SK-N-SH (cell line): Measurements from ENCODE around the gene DUS3L. TPM values are rescaled to one million over a fixed set of nuclear protein-coding genes. Genes with fewer than 3 reads are reported as not detected.

Source experiments
- CTCF ChIA-PET: fragments of 300-600, 350-600 bp; formaldehyde crosslinking; extraction: SDS; loops from one replicate; lab custom pipeline; 2021; lab: Yijun Ruan, JAX
- POLR2A ChIA-PET: fragments of 350-600 bp; sonication (Branson Sonifier 250); formaldehyde crosslinking; extraction: SDS; loops from one replicate; lab custom pipeline; 2020; ENCODE audit warnings: antibody characterized with exemption, inconsistent platforms; lab: Yijun Ruan, JAX
- DNase-seq: peaks from one replicate; pipeline ENCODE4 v3.0.0; 2012
- H2AFZ ChIP-seq: fragments of 200-600 bp; sonication (generic); 2 replicates; pipeline ENCODE4 v1.8.1; 2016; ENCODE audit warnings: antibody characterized with exemption, mild to moderate bottlenecking, low read depth
- H3F3A ChIP-seq: fragments of 200-600 bp; sonication (generic); replicated peaks from 2 replicates; pipeline ENCODE3; 2016; ENCODE audit warnings: antibody characterized with exemption, mild to moderate bottlenecking; ENCODE audit not compliant: insufficient read depth
- H3K27ac ChIP-seq, 2 experiments: fragments of 200-500 bp in 1 of 2; fragments of 200-600 bp in 1 of 2; sonication (Bioruptor generic) in 1 of 2; sonication (generic), shearing (Covaris generic) in 1 of 2; 2 replicates each; pipeline versions ENCODE4 v1.5.1 to v1.6.1; 2014 to 2016; ENCODE audit warnings: low read depth in 2 of 2, inconsistent platforms in 1 of 2, low read length in 1 of 2, mild to moderate bottlenecking in 1 of 2, mixed read lengths in 1 of 2
- H3K27me3 ChIP-seq: fragments of 200-600 bp; sonication (generic), shearing (Covaris generic); 2 replicates; pipeline ENCODE4 v1.6.1; 2016; ENCODE audit warnings: mixed run types; ENCODE audit not compliant: insufficient read depth
- H3K36me3 ChIP-seq, 2 experiments: fragments of 200-500 bp in 1 of 2; fragments of 200-600 bp in 1 of 2; sonication (Bioruptor generic) in 1 of 2; sonication (generic) in 1 of 2; replicated peaks in 1 of 2; 2 replicates each; pipeline versions ENCODE3 to v1.5.1; 2014 to 2016; ENCODE audit warnings: low read length in 1 of 2, mild to moderate bottlenecking in 1 of 2; ENCODE audit not compliant: insufficient read depth in 2 of 2, control insufficient read depth in 1 of 2
- H3K4me1 ChIP-seq, 2 experiments: fragments of 200-500 bp in 1 of 2; fragments of 200-600 bp in 1 of 2; sonication (Bioruptor generic) in 1 of 2; sonication (generic), shearing (Covaris generic) in 1 of 2; 2 replicates each; pipeline versions ENCODE4 v1.5.1 to v1.6.1; 2014 to 2016; ENCODE audit warnings: low read depth in 1 of 2, low read length in 1 of 2, mixed run types in 1 of 2; ENCODE audit not compliant: insufficient read depth in 2 of 2, control insufficient read depth in 1 of 2
- H3K4me2 ChIP-seq: fragments of 200-600 bp; sonication (generic), shearing (Covaris generic); 2 replicates; pipeline ENCODE4 v1.6.1; 2017; ENCODE audit warnings: mixed run types
- H3K4me3 ChIP-seq, 2 experiments: fragments of 200-500 bp in 1 of 2; fragments of 200-600 bp in 1 of 2; sonication (Bioruptor generic) in 1 of 2; sonication (generic), shearing (Covaris generic) in 1 of 2; 2 replicates each; pipeline versions ENCODE4 v1.5.1 to v1.8.1; 2014 to 2016; ENCODE audit warnings: low read depth in 2 of 2, inconsistent platforms in 1 of 2, low read length in 1 of 2, mild to moderate bottlenecking in 1 of 2, mixed read lengths in 1 of 2, moderate library complexity in 1 of 2
- H3K79me2 ChIP-seq: fragments of 200-600 bp; sonication (generic); 2 replicates; pipeline ENCODE4 v1.8.1; 2017; ENCODE audit warnings: mild to moderate bottlenecking; ENCODE audit not compliant: insufficient read depth
- H3K9ac ChIP-seq: fragments of 200-600 bp; sonication (generic); 2 replicates; pipeline ENCODE4 v1.6.1; 2017; ENCODE audit warnings: mixed run types
- H3K9me2 ChIP-seq: fragments of 200-600 bp; sonication (generic); 2 replicates; pipeline ENCODE4 v1.6.1; 2017; ENCODE audit warnings: mixed run types
- H3K9me3 ChIP-seq: fragments of 200-600 bp; sonication (generic); 2 replicates; pipeline ENCODE4 v1.6.1; 2017; ENCODE audit warnings: mixed run types, mild to moderate bottlenecking, moderate library complexity
- H4K20me1 ChIP-seq: fragments of 200-600 bp; sonication (generic); 2 replicates; pipeline ENCODE4 v1.6.1; 2017; ENCODE audit warnings: mild to moderate bottlenecking, mixed run types; ENCODE audit not compliant: insufficient read depth
- ELF1 ChIP-seq: IDR thresholded peaks from 2 replicates; pipeline ENCODE4 v1.4.0; 2012
- EP300 ChIP-seq, 2 experiments: IDR thresholded peaks; 2 replicates each; pipeline versions ENCODE4 v1.4.0 to v1.6.1; 2012; ENCODE audit warnings: borderline replicate concordance in 1 of 2, low read depth in 1 of 2, low read length in 1 of 2
- FOSL2 ChIP-seq: IDR thresholded peaks from 2 replicates; pipeline ENCODE4 v1.4.0; 2012; ENCODE audit warnings: low read depth, mild to moderate bottlenecking, moderate library complexity, borderline replicate concordance
- FOXJ3 ChIP-seq: sonication (generic); formaldehyde crosslinking; IDR thresholded peaks from 2 replicates; pipeline ENCODE4 v1.5.1; 2020; ENCODE audit warnings: mild to moderate bottlenecking, missing genetic modification reagents
- JUND ChIP-seq: IDR thresholded peaks from 2 replicates; pipeline ENCODE4 v1.4.0; 2012
- MAX ChIP-seq: IDR thresholded peaks from 2 replicates; pipeline ENCODE4 v1.4.0; 2012; ENCODE audit warnings: low read depth
- MEF2A ChIP-seq: IDR thresholded peaks from 2 replicates; pipeline ENCODE4 v1.4.0; 2012; ENCODE audit warnings: low read depth, borderline replicate concordance
- MXI1 ChIP-seq: IDR thresholded peaks from 2 replicates; pipeline ENCODE4 v1.6.1; 2012; ENCODE audit warnings: mild to moderate bottlenecking, low read depth, low read length, improper control_type of control experiment
- NFIC ChIP-seq: IDR thresholded peaks from 2 replicates; pipeline ENCODE4 v1.4.0; 2012; ENCODE audit warnings: borderline replicate concordance
- PBX3 ChIP-seq: IDR thresholded peaks from 2 replicates; pipeline ENCODE4; 2012
- POLR2AphosphoS5 ChIP-seq: IDR thresholded peaks from 2 replicates; pipeline ENCODE4 v1.6.1; 2012; ENCODE audit warnings: low read depth, low read length
- RAD21 ChIP-seq: IDR thresholded peaks from 2 replicates; pipeline ENCODE4 v1.6.1; 2012; ENCODE audit warnings: mild to moderate bottlenecking, low read length
- RCOR1 ChIP-seq: fragments of 150-350 bp; IDR thresholded peaks from 2 replicates; pipeline ENCODE4 v1.6.1; 2017; ENCODE audit warnings: antibody characterized with exemption, low read length
- RFX5 ChIP-seq: IDR thresholded peaks from 2 replicates; pipeline ENCODE4 v1.6.1; 2012; ENCODE audit warnings: mild to moderate bottlenecking, improper control_type of control experiment, low read length
- RXRA ChIP-seq: IDR thresholded peaks from 2 replicates; pipeline ENCODE4 v1.4.0; 2012; ENCODE audit warnings: low read depth, mild to moderate bottlenecking, borderline replicate concordance
- SIN3A ChIP-seq: IDR thresholded peaks from 2 replicates; pipeline ENCODE4 v1.6.1; 2012; ENCODE audit warnings: low read depth, mild to moderate bottlenecking, low read length, moderate library complexity, borderline replicate concordance
- TAF1 ChIP-seq: IDR thresholded peaks from 2 replicates; pipeline ENCODE4 v1.6.1; 2012; ENCODE audit warnings: low read depth, mild to moderate bottlenecking, low read length, moderate library complexity, borderline replicate concordance
- YY1 ChIP-seq: IDR thresholded peaks from 2 replicates; pipeline ENCODE4 v1.4.0; 2012; ENCODE audit warnings: low read depth, mild to moderate bottlenecking
- WGBS: methylation state at CpG from one replicate; pipeline ENCODE4 v1.1.6; 2017; ENCODE audit warnings: low lambda C conversion rate; 5-methylcytosine and 5-hydroxymethylcytosine counted together
- polyA plus RNA-seq, 3 experiments: library from polyadenylated mRNA; depleted of rRNA; stranded (reverse); fragments of >200 nt; gene quantifications; 2 replicates each; pipeline ENCODE4 v1.2.3, GENCODE V29; 2012
- TF ChIP-seq, protein P1 (sequence below): IDR thresholded peaks from 2 replicates; pipeline ENCODE4 v1.4.0; 2012; ENCODE audit warnings: low read depth, borderline replicate concordance
- TF ChIP-seq, protein P2 (sequence below): IDR thresholded peaks from 2 replicates; pipeline ENCODE4 v1.4.0; 2012; ENCODE audit warnings: low read depth, borderline replicate concordance

DUS3L gene
- polyA plus RNA-seq, 1 of the 3 experiments (the other 2 are of a cell fraction), result 44.0 TPM

- Histone ChIP-seq H3K9me3 (no peaks in the 10 kb centered on the region), H3K27me3 (no peaks in the 10 kb centered on the region), H3K27ac (no peak overlapping the region), H3K36me3 (no peaks in the 10 kb centered on the region), H3K79me2 (no peaks in the 10 kb centered on the region), H3K4me2 (no peak overlapping the region), H3K9ac (no peak overlapping the region), H3K4me1 (no peaks in the 10 kb centered on the region), H3K9me2 (no peaks in the 10 kb centered on the region), H3F3A (no peaks in the 10 kb centered on the region), H3K4me3 (no peak overlapping the region), H2AFZ (no peak overlapping the region), H4K20me1 (no peaks in the 10 kb centered on the region)
- DNase-seq, result no peak
- TF ChIP-seq MEF2A, result no peak
- no peak for TF ChIP-seq POLR2AphosphoS5
- TF ChIP-seq FOSL2, result no peak
- TF ChIP-seq PBX3, result no peak
- no peak for TF ChIP-seq JUND
- no peak for TF ChIP-seq YY1
- no peak for TF ChIP-seq NFIC
- no peak for TF ChIP-seq SIN3A
- no peak for TF ChIP-seq RXRA
- TF ChIP-seq MXI1, result no peak
- no peak for TF ChIP-seq MAX
- POLR2A ChIA-PET, result no interaction called here
- 95% methylated on average over 10 of the region's 10 CpGs for WGBS
- CTCF ChIA-PET, result interaction anchor here (0.9 to 1.2 kb wide), 3 partner anchors 16 to 36 kb away, joined by 3 to 4 read pairs (median 3); partner anchors contain the start of gene PRR22
These were observed 23.0 kb downstream of the DUS3L start for GRCh38 chr19:5767949-5768348.

- H4K20me1 ChIP-seq, result no peaks in the 10 kb centered on the region
- H3F3A ChIP-seq, result no peaks in the 10 kb centered on the region
- H3K9ac ChIP-seq, result no peak overlapping the region
- WGBS, result 80% methylated on average over 3 of the region's 3 CpGs
- H3K4me3 ChIP-seq, result no peak overlapping the region
- no peak overlapping the region for H3K4me2 ChIP-seq
- no peak overlapping the region for H2AFZ ChIP-seq
- no peak overlapping the region for H3K27ac ChIP-seq
- H3K27me3 ChIP-seq, result no peaks in the 10 kb centered on the region
- TF ChIP-seq MEF2A (no peak), RAD21 (no peak), TAF1 (no peak), RCOR1 (no peak), EP300 (IDR thresholded peaks at IDR 0.05; ENCODE audit: borderline replicate concordance in 1 of 2, low read depth in 1 of 2, low read length in 1 of 2) (no peak), RFX5 (no peak), NFIC (no peak), FOXJ3 (CRISPR knock-in tag) (no peak), FOSL2 (no peak), ELF1 (no peak)
- TF ChIP-seq, protein P1, sequence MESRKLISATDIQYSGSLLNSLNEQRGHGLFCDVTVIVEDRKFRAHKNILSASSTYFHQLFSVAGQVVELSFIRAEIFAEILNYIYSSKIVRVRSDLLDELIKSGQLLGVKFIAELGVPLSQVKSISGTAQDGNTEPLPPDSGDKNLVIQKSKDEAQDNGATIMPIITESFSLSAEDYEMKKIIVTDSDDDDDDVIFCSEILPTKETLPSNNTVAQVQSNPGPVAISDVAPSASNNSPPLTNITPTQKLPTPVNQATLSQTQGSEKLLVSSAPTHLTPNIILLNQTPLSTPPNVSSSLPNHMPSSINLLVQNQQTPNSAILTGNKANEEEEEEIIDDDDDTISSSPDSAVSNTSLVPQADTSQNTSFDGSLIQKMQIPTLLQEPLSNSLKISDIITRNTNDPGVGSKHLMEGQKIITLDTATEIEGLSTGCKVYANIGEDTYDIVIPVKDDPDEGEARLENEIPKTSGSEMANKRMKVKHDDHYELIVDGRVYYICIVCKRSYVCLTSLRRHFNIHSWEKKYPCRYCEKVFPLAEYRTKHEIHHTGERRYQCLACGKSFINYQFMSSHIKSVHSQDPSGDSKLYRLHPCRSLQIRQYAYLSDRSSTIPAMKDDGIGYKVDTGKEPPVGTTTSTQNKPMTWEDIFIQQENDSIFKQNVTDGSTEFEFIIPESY, result no peak
- TF ChIP-seq, protein P2, sequence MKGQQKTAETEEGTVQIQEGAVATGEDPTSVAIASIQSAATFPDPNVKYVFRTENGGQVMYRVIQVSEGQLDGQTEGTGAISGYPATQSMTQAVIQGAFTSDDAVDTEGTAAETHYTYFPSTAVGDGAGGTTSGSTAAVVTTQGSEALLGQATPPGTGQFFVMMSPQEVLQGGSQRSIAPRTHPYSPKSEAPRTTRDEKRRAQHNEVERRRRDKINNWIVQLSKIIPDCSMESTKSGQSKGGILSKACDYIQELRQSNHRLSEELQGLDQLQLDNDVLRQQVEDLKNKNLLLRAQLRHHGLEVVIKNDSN, result no peak
- H3K36me3 ChIP-seq, result no peaks in the 10 kb centered on the region
- ChIA-PET POLR2A (no interaction called here), CTCF (no interaction called here)
- H3K9me2 ChIP-seq, result no peaks in the 10 kb centered on the region
- no peak for DNase-seq
- H3K9me3 ChIP-seq, result no peaks in the 10 kb centered on the region
- no peaks in the 10 kb centered on the region for H3K79me2 ChIP-seq
- H3K4me1 ChIP-seq, result no peaks in the 10 kb centered on the region
These were observed 25.7 kb downstream of the DUS3L start for GRCh38 chr19:5765220-5765619.
